Measurements from ENCODE around the gene BRI3. TPM values are rescaled to one million over a fixed set of nuclear protein-coding genes. Genes with fewer than 3 reads are reported as not detected.
A peak's percentile ranks its signal among the peaks of the same experiment; 100 is the strongest.

BRI3 gene
- total RNA-seq, 2 experiments from 2014 or later, result 44.9 to 47.6 TPM

DNA sequence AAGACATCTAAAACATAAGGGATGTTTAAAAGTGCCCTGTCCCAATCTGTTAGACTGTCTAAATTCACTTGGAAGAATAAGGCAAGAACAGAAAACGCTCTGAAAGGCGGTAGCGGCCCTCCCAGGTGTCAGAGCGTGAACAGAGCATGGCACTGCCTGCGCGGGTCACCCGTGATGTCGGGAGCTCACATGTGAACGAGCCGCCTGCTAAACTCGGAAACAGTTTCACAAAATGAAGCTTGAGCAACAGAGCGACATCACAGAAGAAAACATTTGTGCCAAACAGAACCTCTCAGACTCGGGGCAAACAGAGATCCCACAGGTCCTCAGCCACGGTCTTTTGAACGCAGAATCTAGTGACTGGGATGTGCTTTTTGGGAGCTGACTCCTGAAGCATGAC, 12.8 kb downstream of the BRI3 start:
- H3K4me1 Mint-ChIP-seq (ENCODE audit: low read depth), result no peaks in the 10 kb centered on the region
- intact Hi-C loops (cut with micrococcal nuclease), result no loop called here
- H3K27me3 Mint-ChIP-seq, result no peaks in the 10 kb centered on the region
- H3K9me3 Mint-ChIP-seq, result no peaks in the 10 kb centered on the region
- no peak overlapping the region for H3K4me3 Mint-ChIP-seq
- ATAC-seq (no peak), DNase-seq (no peak)
- H3K36me3 Mint-ChIP-seq (ENCODE audit: low read depth), result peaks cover 2% of the 10 kb centered on the region
- TF ChIP-seq, protein P1, sequence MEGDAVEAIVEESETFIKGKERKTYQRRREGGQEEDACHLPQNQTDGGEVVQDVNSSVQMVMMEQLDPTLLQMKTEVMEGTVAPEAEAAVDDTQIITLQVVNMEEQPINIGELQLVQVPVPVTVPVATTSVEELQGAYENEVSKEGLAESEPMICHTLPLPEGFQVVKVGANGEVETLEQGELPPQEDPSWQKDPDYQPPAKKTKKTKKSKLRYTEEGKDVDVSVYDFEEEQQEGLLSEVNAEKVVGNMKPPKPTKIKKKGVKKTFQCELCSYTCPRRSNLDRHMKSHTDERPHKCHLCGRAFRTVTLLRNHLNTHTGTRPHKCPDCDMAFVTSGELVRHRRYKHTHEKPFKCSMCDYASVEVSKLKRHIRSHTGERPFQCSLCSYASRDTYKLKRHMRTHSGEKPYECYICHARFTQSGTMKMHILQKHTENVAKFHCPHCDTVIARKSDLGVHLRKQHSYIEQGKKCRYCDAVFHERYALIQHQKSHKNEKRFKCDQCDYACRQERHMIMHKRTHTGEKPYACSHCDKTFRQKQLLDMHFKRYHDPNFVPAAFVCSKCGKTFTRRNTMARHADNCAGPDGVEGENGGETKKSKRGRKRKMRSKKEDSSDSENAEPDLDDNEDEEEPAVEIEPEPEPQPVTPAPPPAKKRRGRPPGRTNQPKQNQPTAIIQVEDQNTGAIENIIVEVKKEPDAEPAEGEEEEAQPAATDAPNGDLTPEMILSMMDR (IDR thresholded peaks at IDR 0.05), result no peak
- no peak overlapping the region for H3K27ac Mint-ChIP-seq
- CTCF ChIA-PET, result interaction anchor here (0.7 to 1.1 kb wide), 2 partner anchors 44 to 109 kb away, joined by 3 read pairs; no protein-coding TSS in a partner anchor
- POLR2A ChIA-PET, result no interaction called here

DNA sequence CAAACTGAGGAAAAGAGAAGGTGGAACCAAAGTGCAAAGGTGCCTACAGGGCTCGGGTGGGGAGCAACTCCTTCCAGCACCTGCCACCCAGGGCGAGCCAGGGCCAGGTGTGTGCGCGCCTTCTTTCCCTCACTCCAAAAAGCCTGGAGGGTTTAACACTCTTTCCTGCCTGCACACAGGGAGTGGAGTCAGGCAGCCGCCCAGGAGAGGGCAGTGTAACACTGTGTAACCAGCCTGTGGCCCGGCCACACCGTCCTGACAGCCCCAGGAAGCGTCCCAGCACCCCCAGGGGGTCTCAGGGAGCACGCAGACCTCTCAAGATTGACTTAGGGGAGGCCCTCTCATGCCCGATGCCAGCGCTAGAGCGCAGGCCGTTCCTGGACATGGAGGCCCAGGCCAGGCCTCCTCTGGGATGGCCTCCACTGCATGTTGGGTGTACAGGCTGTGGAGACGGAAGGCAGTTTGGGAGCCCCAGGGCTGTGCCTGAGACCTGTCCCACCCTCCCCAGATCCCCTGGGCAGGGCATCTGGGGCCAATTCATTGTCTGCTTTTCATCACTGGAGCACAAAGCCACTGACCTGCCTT, 13.4 kb downstream of the BRI3 start:
- ChIA-PET POLR2A (no interaction called here), CTCF (interaction anchor here (1.1 kb wide), 1 partner anchor 108 kb away, joined by 3 read pairs; no protein-coding TSS in a partner anchor)
- Mint-ChIP-seq H3K4me1 (ENCODE audit: low read depth) (no peaks in the 10 kb centered on the region), H3K4me3 (no peak overlapping the region), H3K9me3 (no peaks in the 10 kb centered on the region), H3K27ac (no peak overlapping the region), H3K36me3 (ENCODE audit: low read depth) (peaks cover 2% of the 10 kb centered on the region), H3K27me3 (no peaks in the 10 kb centered on the region)
- peak; percentile 84 for ATAC-seq
- peak; percentile 54 for DNase-seq
- intact Hi-C loops (cut with micrococcal nuclease), result no loop called here
- TF ChIP-seq, protein P1 (IDR thresholded peaks at IDR 0.05), result peak; percentile 52

DNA sequence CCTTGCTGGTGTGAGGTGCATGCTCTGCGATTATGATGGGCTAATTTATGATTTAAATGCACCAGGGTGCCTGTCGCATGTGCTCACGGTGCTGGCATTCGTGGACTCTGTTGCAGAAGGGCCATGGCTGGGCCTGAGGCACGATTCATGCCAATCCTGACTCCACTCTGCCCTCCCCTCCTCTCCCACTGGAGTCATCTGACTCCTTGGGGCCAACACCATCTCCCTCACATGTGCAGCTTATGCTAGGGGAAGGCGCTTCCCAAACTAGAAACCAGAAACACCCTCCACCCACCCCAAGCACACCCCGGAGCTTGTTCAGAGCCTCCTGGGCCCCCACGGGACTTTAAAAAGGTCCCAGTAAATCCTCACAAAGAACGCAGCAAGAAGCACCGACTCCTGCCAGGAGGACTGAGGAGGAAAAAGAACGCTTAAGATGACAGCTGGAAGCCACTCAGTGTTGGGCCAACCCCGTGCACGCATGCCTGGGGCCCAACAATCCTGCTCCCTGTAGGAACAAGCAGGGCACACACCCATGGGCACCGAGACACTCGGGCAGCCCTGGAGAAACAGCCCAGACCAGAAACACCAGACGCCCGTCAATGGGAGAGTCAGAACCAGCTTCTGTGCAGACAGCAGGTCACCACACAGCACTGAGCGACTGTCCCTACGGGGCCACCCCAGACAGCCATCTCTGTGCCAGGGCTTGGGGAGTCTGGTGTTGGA, 14.1 kb downstream of the BRI3 start:
- Mint-ChIP-seq H3K4me3 (no peak overlapping the region), H3K36me3 (ENCODE audit: low read depth) (peaks cover 2% of the 10 kb centered on the region), H3K9me3 (no peaks in the 10 kb centered on the region), H3K27me3 (no peaks in the 10 kb centered on the region), H3K4me1 (ENCODE audit: low read depth) (no peaks in the 10 kb centered on the region), H3K27ac (no peak overlapping the region)
- ChIA-PET POLR2A (no interaction called here), CTCF (no interaction called here)
- ATAC-seq (no peak), DNase-seq (no peak)
- TF ChIP-seq, protein P1 (IDR thresholded peaks at IDR 0.05), result no peak
- intact Hi-C loops (cut with micrococcal nuclease), result no loop called here

DNA sequence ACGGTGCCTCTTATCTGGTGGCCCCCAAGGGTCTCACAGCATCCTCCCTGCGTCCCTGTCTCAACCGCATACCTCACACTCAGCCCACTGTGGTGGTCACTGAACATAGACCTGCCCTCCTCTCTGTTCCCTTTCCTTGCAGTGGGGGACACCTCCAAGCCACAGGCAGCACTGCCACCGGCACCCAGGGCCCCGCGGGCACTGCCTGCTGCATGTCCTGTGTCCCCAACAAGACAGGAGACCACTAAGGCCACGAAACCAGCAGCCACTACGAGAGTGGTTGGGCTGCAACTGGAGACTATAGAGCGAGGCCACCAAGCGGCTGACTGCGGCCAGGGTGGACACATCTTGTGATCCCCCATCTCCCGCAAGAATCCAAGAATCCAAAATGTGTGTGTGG, 15.3 kb downstream of the BRI3 start:
- intact Hi-C loops (cut with micrococcal nuclease), result no loop called here
- Mint-ChIP-seq H3K27me3 (no peaks in the 10 kb centered on the region), H3K4me3 (no peak overlapping the region), H3K36me3 (ENCODE audit: low read depth) (peaks cover 2% of the 10 kb centered on the region), H3K4me1 (ENCODE audit: low read depth) (no peaks in the 10 kb centered on the region), H3K27ac (no peak overlapping the region), H3K9me3 (no peaks in the 10 kb centered on the region)
- TF ChIP-seq, protein P1 (IDR thresholded peaks at IDR 0.05), result no peak
- DNase-seq, result no peak
- CTCF ChIA-PET, result no interaction called here
- POLR2A ChIA-PET, result interaction anchor here (0.5 kb wide), 1 partner anchor 315 kb away, joined by 5 read pairs; no protein-coding TSS in a partner anchor
- no peak for ATAC-seq

DNA sequence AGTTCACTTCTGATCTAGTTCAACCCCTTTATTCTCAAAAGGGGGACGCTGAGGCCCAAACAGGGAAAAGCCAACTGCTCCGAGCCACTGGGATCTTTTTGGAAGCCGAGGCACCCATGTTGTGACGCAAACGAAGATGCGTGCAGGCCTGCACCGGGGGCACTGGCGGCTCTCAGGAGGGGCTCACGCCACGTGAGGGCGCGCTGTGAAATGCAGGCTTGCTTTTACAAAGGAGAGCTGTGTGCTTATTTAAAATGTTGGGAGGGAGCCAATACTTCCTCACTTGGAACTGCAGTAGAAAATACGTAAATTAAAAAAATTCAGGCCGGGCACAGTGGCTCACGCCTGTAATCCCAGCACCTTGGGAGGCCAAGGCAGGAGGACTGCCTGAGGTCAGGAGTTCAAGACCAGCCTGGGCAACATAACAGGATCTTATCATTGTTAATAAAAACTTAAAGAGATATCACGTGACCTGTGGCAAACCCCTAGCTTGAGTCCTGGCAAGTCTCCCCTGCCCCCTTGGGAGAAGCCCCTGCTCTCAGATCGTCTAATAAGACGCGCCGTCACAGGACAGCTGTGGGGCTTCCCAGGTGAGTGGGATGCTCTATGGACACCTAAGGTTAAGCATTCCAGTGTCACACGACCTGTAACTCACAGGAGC, 16.3 kb downstream of the BRI3 start:
- Mint-ChIP-seq H3K4me3 (no peak overlapping the region), H3K27ac (no peak overlapping the region), H3K9me3 (no peaks in the 10 kb centered on the region), H3K36me3 (ENCODE audit: low read depth) (no peaks in the 10 kb centered on the region), H3K4me1 (ENCODE audit: low read depth) (no peaks in the 10 kb centered on the region), H3K27me3 (no peaks in the 10 kb centered on the region)
- TF ChIP-seq, protein P1 (IDR thresholded peaks at IDR 0.05), result no peak
- POLR2A ChIA-PET, result no interaction called here
- CTCF ChIA-PET, result no interaction called here
- intact Hi-C loops (cut with micrococcal nuclease), result no loop called here
- ATAC-seq (no peak), DNase-seq (no peak)

Data from activated CD8-positive, alpha-beta T cell treated with anti-CD3 and anti-CD28 coated beads for 36 hours (primary cell).